AG09309 (cell line): ENCODE data around the gene ADGRB3.
"Not testable (repeated sequence)": the region's sequence is repeated elsewhere in the genome, so short reads cannot be mapped to it uniquely, and the experiment has no call there.

Source experiments
- DNase-seq: peaks from one replicate; pipeline ENCODE4 v3.0.0-alpha.2; 2010; ENCODE audit warnings: low read depth
- H3K4me3 ChIP-seq: 2 replicates; pipeline ENCODE4 v1.5.1; 2011; ENCODE audit warnings: mild to moderate bottlenecking, low read depth, low read length, moderate library complexity; ENCODE audit not compliant: control insufficient read depth
- TF ChIP-seq, protein P1 (sequence below): IDR thresholded peaks from 2 replicates; pipeline ENCODE4 v1.5.1; 2011; ENCODE audit warnings: mild to moderate bottlenecking, low read depth, low read length, inconsistent platforms; ENCODE audit not compliant: insufficient read depth, control insufficient read depth; ENCODE audit errors: missing control alignments

ADGRB3 gene

DNA sequence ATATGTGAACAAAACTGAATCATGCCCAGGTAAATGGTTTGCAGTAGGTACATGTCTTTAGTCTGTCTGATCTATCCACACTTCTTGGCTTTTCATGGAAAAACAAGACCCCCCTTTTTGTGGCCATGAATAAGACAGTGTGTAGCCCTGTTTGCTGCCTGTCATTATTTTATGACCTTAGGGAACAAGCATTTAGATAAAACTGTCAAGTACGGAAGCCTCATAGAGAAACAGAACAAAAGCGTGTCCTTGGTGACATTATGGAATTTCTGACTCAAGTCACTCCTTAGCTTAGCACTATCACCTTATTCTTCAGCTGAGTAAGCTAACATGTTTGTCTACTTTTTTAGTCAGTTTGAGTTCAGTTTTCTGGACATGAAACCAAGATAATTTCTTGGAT is 476.2 kb downstream of the ADGRB3 start:
- TF ChIP-seq, protein P1, sequence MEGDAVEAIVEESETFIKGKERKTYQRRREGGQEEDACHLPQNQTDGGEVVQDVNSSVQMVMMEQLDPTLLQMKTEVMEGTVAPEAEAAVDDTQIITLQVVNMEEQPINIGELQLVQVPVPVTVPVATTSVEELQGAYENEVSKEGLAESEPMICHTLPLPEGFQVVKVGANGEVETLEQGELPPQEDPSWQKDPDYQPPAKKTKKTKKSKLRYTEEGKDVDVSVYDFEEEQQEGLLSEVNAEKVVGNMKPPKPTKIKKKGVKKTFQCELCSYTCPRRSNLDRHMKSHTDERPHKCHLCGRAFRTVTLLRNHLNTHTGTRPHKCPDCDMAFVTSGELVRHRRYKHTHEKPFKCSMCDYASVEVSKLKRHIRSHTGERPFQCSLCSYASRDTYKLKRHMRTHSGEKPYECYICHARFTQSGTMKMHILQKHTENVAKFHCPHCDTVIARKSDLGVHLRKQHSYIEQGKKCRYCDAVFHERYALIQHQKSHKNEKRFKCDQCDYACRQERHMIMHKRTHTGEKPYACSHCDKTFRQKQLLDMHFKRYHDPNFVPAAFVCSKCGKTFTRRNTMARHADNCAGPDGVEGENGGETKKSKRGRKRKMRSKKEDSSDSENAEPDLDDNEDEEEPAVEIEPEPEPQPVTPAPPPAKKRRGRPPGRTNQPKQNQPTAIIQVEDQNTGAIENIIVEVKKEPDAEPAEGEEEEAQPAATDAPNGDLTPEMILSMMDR, result no peak
- no peak overlapping the region for H3K4me3 ChIP-seq
- no peak for DNase-seq

DNA sequence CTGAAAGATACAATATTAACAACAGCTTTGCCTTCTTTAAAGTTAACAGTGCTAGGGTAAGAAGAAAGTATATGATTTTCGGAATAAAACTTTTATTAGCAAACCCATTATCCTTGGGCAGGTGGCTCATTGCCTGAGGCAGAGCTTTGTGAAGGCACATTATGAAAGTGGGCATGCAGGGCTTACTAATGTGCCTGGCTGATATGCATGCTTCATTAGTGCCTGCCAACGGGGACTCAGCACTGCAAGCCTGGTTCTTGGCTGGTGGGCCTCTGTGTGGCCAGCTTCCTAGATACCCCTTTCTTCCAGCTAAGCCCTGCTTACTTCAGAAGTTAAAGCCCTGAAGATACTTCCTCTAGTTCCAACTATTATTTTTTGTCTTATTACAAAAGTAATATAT is 481.6 kb downstream of the ADGRB3 start:
- H3K4me3 ChIP-seq, result no peak overlapping the region
- no peak for DNase-seq
- TF ChIP-seq, protein P1, result no peak

DNA sequence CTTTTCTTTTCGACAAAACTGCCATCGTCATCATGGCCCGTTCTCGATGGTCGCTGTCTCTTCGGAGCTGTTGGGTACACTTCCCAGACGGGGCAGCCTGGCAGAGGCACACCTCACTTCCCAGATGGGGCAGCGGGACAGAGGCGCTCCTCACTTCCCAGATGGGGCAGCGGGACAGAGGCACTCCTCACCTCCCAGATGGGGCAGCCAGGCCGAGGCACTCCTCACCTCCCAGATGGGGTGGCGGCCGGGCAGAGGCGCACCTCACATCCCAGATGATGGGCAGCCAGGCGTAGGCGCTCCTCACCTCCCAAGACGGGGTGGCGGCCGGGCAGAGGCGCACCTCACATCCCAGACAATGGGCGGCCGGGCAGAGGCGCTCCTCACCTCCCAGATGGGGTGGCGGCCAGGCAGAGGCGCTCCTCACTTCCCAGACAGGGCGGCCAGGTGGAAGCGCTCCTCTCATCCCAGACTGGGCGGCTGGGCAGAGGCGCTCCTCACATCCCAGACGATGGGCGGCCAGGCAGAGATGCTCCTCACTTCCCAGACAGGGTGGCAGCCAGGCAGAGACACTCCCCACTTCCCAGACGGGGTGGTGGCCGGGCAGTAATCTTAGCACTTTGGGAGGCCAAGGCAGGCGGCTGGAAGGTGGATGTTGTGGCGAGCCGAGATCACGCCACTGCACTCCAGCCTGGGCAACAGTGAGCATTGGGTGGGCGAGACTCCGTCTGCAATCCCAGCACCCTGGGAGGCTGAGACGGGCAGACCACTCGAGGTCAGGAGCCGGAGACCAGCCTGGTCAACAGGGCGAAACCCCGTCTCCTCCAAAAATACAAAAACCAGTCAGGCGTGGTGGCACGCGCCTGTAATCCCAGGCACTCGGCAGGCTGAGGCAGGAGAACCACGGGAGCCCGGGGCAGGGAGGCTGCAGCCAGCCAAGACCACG is 486.7 kb downstream of the ADGRB3 start:
- not testable (repeated sequence) for DNase-seq

DNA sequence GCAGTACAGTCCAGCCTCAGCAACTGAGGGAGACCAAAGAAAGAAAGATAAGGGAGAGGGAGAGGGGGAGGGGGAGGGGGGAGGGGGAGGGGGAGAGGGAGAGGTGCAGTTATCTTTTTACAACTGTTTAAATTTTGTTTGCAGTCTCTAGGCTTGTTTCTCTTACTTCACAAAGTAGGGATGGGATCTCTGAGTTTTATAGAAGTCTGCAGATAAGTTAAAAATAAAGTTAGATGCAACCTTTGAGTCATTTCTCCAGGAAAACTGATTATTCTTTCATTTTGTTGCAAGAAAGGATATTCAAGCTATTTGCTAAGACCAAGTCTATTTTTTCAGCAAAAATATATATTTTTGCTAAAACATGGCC is 487.3 kb downstream of the ADGRB3 start:
- DNase-seq, result no peak
- no peak overlapping the region for H3K4me3 ChIP-seq
- TF ChIP-seq, protein P1, result no peak

More for the DNA sequence above, 486.7 kb downstream of the ADGRB3 start:
- H3K4me3 ChIP-seq, result not testable (repeated sequence)

DNA sequence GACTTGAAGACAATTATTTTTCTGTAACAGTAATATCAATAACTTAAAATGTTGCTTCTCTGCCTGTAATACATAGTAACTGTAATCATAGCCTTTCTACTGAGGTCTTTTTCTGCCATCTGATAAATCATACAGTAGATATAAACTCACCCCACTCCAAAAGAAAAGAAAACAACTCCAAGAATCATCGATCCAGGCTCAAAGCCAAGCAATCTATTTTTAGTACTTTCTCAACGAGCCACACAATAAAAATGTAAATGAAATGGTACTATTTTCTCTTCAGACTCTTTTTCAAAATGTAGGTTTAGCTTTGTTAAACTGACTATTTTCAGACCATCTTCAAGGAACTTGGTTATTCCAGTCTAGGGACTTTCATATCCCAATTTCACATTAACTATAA is 493.3 kb downstream of the ADGRB3 start:
- no peak overlapping the region for H3K4me3 ChIP-seq
- no peak for DNase-seq
- TF ChIP-seq, protein P1, result no peak

DNA sequence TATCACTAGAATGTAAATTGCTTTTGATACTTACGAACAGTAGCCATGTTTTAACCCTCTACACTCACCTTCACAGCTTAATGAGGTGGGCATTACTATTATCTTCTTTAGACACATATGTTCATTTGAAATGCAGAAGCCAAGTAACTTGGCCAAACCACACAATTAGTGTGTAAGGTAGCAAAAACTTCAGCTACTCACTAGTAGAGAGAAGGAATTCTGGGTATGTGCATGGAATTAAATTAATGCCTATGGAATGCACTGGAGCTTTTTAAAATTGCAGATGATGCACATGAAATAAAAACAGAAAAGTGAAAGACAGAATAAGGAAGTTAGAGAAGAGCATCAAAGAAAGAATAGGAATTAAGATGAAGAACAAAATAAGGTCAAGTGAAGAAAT is 494.0 kb downstream of the ADGRB3 start:
- TF ChIP-seq, protein P1, result no peak
- H3K4me3 ChIP-seq, result no peak overlapping the region
- DNase-seq, result no peak

DNA sequence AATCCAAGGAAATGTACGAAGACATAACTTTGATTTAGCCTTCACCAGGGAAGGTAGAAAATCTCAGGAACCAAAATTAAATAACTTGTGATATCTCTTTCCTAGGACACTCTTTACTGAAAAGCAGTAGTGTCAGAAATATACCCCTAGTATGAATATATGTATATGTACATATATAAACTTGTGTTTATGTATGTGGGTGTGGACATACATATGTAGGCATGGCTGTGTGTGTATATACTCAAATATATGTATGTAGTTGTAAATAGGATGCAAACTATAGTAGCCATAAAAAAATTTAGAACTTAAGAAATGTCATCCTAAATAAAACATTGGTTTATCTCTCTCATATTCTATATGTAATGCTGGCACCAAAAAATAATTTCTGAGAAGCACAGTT is 500.8 kb downstream of the ADGRB3 start:
- DNase-seq, result no peak
- H3K4me3 ChIP-seq, result no peak overlapping the region
- TF ChIP-seq, protein P1, result no peak
